VCaP (cell line): ENCODE data around the gene FAM163B.

Source experiments
- H3K27ac ChIP-seq: fragments of 450-650 bp; 2 replicates; pipeline ENCODE4 v1.5.1; 2017
- CTCF ChIP-seq: fragments of 450-650 bp; conservative IDR thresholded peaks from 2 replicates; pipeline ENCODE4 v1.5.1; 2017; ENCODE audit warnings: mild to moderate bottlenecking, moderate library complexity

FAM163B gene

GRCh38 chr9:133562611-133563290, 46.4 kb downstream of the FAM163B start:
- no peak overlapping the region for H3K27ac ChIP-seq

DNA sequence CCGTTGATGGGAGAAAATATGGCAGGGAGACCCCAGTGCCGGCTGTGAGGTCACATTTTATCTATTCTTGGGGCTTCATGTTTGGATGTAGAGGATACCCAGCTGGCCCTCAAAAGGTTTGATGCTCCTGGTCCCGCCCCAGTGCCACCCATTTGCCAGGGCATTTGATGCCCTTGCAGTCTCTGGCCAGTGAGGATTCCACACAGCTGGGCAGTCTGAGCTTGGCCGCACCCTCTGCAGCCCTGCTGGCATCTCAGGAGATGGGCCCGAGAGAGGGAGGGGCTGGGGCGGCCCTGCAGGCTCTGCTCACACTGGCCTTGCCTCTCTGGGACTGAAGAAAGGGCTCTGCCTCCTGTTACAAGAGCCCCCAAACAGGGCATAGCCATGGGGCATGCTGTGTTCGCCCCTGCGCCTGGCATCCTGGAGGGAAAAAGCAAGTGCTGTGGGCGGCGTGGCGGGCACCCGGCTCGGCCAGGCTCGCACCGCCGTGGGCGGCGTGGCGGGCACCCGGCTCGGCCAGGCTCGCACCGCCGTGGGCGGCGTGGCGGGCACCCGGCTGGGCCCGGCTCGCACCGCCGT, 47.1 kb downstream of the FAM163B start:
- TF ChIP-seq CTCF: no peak
- no peak overlapping the region for H3K27ac ChIP-seq

More at GRCh38 chr9:133562611-133563290, 46.4 kb downstream of the FAM163B start:
- TF ChIP-seq CTCF: no peak

- H3K27ac ChIP-seq: no peak overlapping the region
- no peak for TF ChIP-seq CTCF
Measured at GRCh38 chr9:133560944-133561343, 48.2 kb downstream of the FAM163B start.

DNA sequence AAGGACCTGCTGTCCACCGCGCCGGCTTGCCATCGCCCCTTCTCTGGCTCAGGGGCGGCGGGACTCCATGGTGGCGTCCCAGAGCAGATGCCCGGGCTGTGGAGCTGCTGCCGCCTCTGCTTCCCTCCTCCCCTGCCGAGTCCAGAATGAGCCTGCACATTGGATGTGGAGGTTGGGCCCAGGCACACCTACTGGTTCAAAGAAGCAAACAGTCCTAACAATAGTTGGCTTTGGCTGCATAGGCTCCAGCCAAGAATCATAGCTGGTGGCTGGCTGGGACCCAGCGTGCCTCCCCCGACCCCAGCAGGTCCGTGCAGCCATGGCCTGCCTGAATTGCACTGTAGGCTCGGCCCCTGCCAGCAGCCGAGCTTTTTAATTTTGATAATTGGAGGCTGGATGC, 48.9 kb downstream of the FAM163B start:
- no peak for TF ChIP-seq CTCF
- no peak overlapping the region for H3K27ac ChIP-seq

GRCh38 chr9:133558191-133559126, 50.7 kb downstream of the FAM163B start:
- TF ChIP-seq CTCF: no peak
- H3K27ac ChIP-seq: no peak overlapping the region

DNA sequence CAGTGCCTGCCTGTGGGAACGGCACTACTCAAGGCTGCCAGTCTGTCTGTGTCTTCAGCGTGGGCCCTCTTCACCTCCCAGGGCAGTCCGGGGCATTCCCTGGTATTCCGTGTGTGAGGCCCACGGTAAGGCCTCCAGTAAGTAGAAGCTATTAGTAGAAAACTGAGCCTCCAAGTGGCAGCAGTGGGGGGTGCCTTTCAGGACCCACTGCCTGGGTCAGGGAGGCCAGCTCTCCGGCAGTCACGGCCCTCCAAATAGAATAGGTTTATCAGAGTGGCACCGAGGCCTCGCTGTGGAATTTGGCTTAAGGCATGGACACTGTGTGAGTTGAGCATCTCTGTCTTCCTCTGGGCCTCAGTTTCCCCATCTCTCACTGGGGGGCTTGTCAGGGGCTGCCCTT, 51.6 kb downstream of the FAM163B start:
- no peak overlapping the region for H3K27ac ChIP-seq

More for the DNA sequence above, 51.6 kb downstream of the FAM163B start:
- no peak for TF ChIP-seq CTCF
